ENCODE data around the gene PDLIM7.

PDLIM7 gene

DNA sequence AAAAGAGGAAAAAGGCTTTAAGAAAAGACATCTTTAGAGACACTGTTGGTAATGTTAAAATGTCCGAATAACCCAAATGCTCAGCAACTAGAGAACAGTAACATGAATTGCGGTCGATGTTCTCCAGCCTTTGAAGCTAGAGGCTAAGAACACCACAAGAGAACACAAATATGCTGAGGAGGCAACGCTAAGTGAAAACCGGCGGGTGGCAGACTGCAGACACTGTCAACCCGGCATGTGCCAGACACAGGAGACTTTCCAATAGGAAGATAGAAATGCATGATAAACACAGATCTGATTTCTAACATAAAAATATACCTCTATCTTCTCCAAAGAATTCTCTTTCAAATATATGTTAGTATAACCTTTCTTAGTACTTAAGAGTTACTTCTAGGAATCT, 37.7 kb upstream of the PDLIM7 start:
- no peak for TF ChIP-seq FOXM1 (IDR thresholded peaks at IDR 0.05; ENCODE audit: borderline replicate concordance, low read depth)
- TF ChIP-seq, protein P1, sequence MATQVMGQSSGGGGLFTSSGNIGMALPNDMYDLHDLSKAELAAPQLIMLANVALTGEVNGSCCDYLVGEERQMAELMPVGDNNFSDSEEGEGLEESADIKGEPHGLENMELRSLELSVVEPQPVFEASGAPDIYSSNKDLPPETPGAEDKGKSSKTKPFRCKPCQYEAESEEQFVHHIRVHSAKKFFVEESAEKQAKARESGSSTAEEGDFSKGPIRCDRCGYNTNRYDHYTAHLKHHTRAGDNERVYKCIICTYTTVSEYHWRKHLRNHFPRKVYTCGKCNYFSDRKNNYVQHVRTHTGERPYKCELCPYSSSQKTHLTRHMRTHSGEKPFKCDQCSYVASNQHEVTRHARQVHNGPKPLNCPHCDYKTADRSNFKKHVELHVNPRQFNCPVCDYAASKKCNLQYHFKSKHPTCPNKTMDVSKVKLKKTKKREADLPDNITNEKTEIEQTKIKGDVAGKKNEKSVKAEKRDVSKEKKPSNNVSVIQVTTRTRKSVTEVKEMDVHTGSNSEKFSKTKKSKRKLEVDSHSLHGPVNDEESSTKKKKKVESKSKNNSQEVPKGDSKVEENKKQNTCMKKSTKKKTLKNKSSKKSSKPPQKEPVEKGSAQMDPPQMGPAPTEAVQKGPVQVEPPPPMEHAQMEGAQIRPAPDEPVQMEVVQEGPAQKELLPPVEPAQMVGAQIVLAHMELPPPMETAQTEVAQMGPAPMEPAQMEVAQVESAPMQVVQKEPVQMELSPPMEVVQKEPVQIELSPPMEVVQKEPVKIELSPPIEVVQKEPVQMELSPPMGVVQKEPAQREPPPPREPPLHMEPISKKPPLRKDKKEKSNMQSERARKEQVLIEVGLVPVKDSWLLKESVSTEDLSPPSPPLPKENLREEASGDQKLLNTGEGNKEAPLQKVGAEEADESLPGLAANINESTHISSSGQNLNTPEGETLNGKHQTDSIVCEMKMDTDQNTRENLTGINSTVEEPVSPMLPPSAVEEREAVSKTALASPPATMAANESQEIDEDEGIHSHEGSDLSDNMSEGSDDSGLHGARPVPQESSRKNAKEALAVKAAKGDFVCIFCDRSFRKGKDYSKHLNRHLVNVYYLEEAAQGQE (IDR thresholded peaks at IDR 0.05; ENCODE audit: low read depth), result no peak
- no peak for TF ChIP-seq YY1 (IDR thresholded peaks at IDR 0.05; ENCODE audit: low read depth)
- TF ChIP-seq CEBPB (IDR thresholded peaks at IDR 0.05), result no peak
- TF ChIP-seq, protein P2, sequence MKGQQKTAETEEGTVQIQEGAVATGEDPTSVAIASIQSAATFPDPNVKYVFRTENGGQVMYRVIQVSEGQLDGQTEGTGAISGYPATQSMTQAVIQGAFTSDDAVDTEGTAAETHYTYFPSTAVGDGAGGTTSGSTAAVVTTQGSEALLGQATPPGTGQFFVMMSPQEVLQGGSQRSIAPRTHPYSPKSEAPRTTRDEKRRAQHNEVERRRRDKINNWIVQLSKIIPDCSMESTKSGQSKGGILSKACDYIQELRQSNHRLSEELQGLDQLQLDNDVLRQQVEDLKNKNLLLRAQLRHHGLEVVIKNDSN (IDR thresholded peaks at IDR 0.05), result no peak
- TF ChIP-seq RAD21 (IDR thresholded peaks at IDR 0.05; ENCODE audit: low read depth), result no peak
- TF ChIP-seq TCF12 (IDR thresholded peaks at IDR 0.05; ENCODE audit: low read depth), result no peak
- no peak for TF ChIP-seq ZBTB7A (IDR thresholded peaks at IDR 0.05; ENCODE audit: low read depth)
- TF ChIP-seq NFIC (IDR thresholded peaks at IDR 0.05), result no peak
- TF ChIP-seq, protein P3, sequence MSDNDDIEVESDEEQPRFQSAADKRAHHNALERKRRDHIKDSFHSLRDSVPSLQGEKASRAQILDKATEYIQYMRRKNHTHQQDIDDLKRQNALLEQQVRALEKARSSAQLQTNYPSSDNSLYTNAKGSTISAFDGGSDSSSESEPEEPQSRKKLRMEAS (IDR thresholded peaks at IDR 0.05), result no peak
- TF ChIP-seq EGR1 (IDR thresholded peaks at IDR 0.05), result no peak

DNA sequence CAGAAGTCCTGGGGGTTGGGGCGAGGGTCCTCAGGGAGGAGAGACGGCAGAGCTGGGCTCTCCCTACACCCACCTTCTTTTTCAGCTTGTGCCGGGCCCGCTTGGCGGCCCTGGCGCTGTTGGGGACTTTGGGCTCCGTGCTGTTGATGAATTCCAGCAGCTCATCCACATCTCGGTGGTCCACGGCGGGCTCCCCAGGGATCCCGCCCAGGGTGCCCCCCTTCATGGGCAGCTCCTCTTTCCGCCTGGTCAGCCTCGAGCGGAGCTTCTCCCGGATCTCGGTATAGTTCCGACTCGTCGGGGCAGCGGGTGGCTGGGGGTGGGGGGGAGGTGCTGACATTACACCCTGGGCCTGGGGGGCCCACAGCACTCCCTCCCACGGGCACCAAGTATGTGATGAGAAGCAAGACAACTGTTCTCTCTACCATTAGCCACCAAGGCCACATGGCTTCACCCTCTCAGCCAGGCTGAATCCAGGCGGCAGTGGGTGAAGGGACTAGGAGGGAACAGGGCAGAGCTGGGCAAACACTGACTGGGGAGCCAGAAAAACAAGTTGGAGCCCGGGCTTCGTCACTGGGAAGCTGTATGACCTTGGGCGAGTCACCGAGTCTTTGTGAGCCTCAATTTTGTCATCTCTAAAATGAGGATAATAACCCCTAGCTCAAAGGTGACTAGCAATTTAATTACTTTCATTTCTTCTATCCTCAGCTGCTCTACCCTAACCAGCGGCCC, 34.0 kb upstream of the PDLIM7 start:
- TF ChIP-seq TAF1 (IDR thresholded peaks at IDR 0.05; ENCODE audit: low read depth) (no peak), TEAD4 (IDR thresholded peaks at IDR 0.05) (no peak), ZBTB7A (IDR thresholded peaks at IDR 0.05; ENCODE audit: low read depth) (no peak), RAD21 (IDR thresholded peaks at IDR 0.05; ENCODE audit: low read depth) (no peak), EGR1 (IDR thresholded peaks at IDR 0.05) (no peak), FOXM1 (IDR thresholded peaks at IDR 0.05; ENCODE audit: borderline replicate concordance, low read depth) (no peak), YY1 (IDR thresholded peaks at IDR 0.05; ENCODE audit: low read depth) (no peak), CEBPB (IDR thresholded peaks at IDR 0.05) (no peak), NFIC (IDR thresholded peaks at IDR 0.05) (no peak), CREB1 (IDR thresholded peaks at IDR 0.05; ENCODE audit: low read depth) (no peak), TCF12 (IDR thresholded peaks at IDR 0.05; ENCODE audit: low read depth) (no peak), EP300 (IDR thresholded peaks at IDR 0.05; ENCODE audit: borderline replicate concordance) (no peak)
- TF ChIP-seq, protein P3 (IDR thresholded peaks at IDR 0.05), result no peak
- TF ChIP-seq, protein P1 (IDR thresholded peaks at IDR 0.05; ENCODE audit: low read depth), result no peak
- TF ChIP-seq, protein P2 (IDR thresholded peaks at IDR 0.05), result no peak

DNA sequence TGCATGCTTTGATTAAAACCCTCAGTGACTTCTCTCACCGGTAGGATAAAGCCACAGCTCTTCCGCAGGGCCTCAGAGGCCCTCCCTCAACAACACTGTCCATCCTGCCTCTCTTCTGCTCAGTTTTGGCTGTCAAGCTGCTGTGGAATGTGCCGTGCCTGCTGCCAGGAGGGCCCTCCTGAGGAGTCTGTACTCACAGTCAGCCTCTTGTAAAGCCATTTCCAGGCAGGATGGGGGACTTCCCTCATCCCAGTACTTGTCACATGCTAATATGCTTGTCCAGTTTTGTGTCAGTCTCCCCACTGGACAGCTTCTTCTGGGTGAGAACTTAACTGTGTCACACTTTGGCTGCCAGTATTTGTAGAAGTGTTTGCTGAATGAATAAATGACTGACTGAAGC, 33.2 kb upstream of the PDLIM7 start:
- TF ChIP-seq, protein P1 (IDR thresholded peaks at IDR 0.05; ENCODE audit: low read depth), result no peak
- TF ChIP-seq RAD21 (IDR thresholded peaks at IDR 0.05; ENCODE audit: low read depth), result no peak
- TF ChIP-seq CEBPB (IDR thresholded peaks at IDR 0.05), result no peak
- no peak for TF ChIP-seq EP300 (IDR thresholded peaks at IDR 0.05; ENCODE audit: borderline replicate concordance)
- TF ChIP-seq NFIC (IDR thresholded peaks at IDR 0.05), result no peak
- no peak for TF ChIP-seq TEAD4 (IDR thresholded peaks at IDR 0.05)
- no peak for TF ChIP-seq YY1 (IDR thresholded peaks at IDR 0.05; ENCODE audit: low read depth)
- TF ChIP-seq EGR1 (IDR thresholded peaks at IDR 0.05), result no peak
- TF ChIP-seq, protein P2 (IDR thresholded peaks at IDR 0.05), result no peak
